Caki2 (cell line): ENCODE data around the gene ARMC5. TPM values are rescaled to one million over a fixed set of nuclear protein-coding genes. Genes with fewer than 3 reads are reported as not detected.
"Not testable (repeated sequence)": the region's sequence is repeated elsewhere in the genome, so short reads cannot be mapped to it uniquely, and the experiment has no call there.

ENCODE experiments used
- DNase-seq: peaks from one replicate; pipeline ENCODE4 v3.0.0-alpha.2; 2015; ENCODE audit warnings: low read depth
- in situ Hi-C: cut with HindIII; loops from 2 replicates; pipeline ENCODE4 v1.10.0; 2016; ENCODE audit warnings: low sequenced_read_pairs, low pct_unique_long_range_greater_than_20kb, mixed read lengths
- total RNA-seq: library from RNA; depleted of rRNA; stranded (reverse); fragments of >200 nt; shearing (Covaris generic); gene quantifications from 2 replicates; pipeline ENCODE4 v1.2.3, GENCODE V29; 2014; ENCODE audit warnings: low replicate concordance; rRNA removed

The ARMC5 gene, protein sequence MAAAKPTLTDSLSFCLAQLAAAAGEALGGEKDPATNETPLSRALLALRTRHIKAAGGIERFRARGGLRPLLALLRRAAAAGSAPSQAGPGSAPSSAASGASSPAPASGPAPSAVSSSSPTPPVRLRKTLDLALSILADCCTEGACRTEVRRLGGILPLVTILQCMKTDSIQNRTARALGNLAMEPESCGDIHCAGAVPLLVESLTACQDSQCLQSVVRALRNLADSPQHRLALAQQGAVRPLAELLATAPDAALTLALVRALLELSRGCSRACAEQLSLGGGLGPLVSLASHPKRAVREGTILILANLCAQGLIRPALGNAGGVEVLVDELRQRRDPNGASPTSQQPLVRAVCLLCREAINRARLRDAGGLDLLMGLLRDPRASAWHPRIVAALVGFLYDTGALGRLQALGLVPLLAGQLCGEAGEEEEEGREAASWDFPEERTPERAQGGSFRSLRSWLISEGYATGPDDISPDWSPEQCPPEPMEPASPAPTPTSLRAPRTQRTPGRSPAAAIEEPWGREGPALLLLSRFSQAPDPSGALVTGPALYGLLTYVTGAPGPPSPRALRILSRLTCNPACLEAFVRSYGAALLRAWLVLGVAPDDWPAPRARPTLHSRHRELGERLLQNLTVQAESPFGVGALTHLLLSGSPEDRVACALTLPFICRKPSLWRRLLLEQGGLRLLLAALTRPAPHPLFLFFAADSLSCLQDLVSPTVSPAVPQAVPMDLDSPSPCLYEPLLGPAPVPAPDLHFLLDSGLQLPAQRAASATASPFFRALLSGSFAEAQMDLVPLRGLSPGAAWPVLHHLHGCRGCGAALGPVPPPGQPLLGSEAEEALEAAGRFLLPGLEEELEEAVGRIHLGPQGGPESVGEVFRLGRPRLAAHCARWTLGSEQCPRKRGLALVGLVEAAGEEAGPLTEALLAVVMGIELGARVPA
- total RNA-seq: 19.3 and 22.5 TPM in 2 replicates

DNA sequence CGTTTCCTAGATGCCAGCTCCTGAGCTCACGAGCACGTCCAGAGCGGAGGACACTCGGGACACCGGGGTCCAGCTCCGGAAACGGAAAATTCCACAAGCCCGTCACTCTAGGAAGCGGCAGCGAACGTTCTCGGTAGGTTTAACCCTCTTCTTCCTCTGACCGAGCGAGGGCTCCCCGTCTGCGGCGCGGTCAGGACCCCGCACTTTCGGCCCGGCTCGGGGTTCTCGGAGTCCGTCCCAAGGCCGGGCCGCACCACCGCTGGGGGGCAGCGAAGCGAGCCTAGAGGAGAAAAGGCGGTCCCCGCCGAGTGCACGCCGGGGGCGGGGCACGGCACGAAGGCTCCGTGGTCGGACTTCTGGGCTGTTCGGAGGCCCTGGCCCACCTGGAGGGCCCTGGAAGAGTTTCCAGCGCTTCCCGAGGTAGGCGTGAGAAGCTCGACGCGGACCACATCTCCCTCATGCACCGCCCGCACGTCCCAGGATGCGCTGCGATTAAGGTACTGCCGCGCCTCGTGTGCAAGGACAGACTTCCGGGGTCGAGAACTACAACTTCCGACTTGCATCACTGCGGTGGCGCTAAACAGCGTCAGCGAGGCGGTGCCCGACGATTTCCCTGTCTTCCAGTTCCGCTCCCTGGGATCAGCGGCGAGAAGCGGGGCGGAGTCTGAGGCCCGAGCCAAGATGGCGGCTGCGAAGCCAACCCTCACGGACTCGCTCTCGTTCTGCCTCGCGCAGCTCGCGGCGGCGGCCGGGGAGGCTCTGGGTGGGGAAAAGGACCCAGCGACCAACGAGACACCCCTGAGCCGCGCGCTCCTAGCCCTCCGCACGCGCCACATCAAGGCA, at the start of gene ARMC5:
Gene ARMC5 (plus strand): TSS at position 658 of the 843 bp plus-strand sequence. CDS start 24 bp downstream, at position 682.
- in situ Hi-C loops: no loop called here
- DNase-seq: peak; percentile 98

DNA sequence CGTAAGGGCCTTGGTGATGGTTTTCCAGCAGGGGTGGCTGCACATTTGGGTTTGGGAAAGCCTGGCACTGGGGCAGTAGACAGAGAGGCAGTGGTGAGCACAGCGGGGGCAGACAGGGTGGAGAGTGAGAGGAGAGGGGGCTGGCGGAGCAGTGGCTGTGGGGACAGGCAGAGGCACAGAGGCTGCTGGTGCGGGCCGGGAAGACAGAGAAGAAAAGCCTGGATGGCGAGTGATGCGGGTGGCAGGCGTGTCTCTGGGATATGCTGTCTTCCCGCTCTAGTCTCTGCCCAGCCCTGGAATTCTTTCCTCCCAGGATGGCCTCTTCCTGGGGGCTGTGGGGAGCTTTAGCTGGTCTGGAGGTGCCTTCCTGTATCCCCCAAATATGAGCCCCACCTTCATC, 49.2 kb upstream of the ARMC5 start:
- in situ Hi-C loops: no loop called here
- DNase-seq: no peak

DNA sequence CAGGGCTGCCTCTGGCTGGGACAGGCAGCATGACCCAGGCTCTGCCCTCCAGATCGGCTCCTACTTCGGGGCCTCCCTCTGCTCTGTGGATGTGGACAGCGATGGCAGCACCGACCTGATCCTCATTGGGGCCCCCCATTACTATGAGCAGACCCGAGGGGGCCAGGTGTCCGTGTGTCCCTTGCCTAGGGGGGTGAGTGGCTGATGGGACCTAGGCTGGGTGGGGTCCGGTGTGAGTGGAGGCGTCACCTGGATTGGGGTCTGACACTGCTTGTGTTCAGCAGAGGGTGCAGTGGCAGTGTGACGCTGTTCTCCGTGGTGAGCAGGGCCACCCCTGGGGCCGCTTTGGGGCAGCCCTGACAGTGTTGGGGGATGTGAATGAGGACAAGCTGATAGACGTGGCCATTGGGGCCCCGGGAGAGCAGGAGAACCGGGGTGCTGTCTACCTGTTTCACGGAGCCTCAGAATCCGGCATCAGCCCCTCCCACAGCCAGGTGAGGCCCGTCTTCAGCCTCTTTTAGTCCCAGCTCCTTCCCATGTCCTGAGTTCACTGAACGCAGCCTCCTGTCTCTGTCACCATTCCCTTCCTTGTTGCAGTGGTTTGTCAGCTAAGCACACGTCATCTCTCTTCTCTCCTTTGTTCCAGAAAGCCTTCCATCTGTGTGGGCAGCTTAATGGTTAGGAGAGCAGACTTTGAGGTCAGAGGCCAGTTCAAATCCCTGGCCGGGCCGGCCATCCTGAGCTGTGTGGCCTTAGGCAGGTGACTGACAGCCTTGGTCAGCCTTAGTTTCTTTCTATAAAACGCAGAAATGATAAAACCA, 48.1 kb upstream of the ARMC5 start:
- DNase-seq: no peak
- in situ Hi-C loops: no loop called here

DNA sequence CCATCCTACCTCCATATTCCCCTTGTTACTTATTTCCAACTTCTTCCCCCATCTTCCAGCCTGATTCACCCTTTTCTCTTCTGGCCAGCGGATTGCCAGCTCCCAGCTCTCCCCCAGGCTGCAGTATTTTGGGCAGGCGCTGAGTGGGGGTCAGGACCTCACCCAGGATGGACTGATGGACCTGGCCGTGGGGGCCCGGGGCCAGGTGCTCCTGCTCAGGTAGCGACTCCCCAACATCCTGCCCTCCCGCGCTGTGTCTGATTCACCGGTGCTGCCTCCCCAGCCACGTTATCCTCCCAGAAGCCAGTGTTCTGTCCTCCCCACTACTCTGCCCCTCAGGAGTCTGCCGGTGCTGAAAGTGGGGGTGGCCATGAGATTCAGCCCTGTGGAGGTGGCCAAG, 46.6 kb upstream of the ARMC5 start:
- DNase-seq: no peak
- in situ Hi-C loops: no loop called here

DNA sequence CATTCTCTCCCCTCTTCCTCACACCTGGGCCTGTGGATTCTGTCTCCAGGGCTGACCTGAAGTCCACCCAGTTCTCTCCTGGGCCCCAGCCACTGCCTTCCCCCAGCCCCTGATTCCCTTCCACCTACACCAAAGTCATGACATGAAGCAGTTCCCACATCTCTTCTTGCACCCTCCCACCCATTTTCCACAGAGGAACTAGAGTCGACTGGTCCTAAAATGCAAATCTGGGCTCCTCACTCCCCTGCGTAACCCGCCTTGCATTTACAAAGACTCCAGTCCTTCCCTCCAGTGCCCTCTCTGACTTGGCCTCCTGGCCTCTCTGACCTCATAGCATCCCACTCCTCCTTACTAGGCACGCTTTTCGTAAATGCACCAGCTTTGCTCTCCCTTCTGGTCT, 45.9 kb upstream of the ARMC5 start:
- no peak for DNase-seq
- in situ Hi-C loops: no loop called here

DNA sequence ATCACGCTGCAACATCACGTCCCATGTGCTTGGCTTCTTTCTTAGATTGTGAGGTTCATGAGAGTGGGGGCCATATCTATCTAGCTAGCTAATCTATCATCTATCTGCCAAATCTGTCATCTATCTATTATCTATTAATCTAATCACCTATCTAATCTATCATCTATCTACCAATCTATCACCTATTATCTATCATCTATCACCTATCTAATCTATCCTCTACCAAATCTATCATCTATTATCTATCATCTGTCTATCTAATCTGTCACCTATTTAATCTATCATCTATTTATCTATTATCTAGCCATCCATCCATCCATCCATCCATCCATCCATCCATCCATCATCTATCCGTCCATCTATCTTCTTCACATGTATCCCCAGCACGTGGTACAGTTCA, 45.4 kb upstream of the ARMC5 start:
- DNase-seq: no peak
- in situ Hi-C loops: no loop called here

DNA sequence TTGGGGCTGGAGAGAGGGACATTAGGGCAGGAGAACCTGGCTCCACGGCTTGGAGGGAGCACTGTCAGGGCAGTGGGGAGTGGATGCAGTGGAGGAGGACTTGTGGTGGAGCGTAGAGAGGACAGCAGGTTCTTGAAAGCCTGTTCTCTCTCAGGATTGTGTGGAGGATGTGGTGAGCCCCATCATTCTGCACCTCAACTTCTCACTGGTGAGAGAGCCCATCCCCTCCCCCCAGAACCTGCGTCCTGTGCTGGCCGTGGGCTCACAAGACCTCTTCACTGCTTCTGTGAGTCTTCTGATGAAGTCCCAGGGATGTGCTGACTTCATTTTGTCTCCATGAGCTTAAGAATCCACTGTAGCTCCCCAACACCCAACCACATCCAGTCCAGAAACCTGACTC, 44.6 kb upstream of the ARMC5 start:
- DNase-seq: no peak
- in situ Hi-C loops: no loop called here

DNA sequence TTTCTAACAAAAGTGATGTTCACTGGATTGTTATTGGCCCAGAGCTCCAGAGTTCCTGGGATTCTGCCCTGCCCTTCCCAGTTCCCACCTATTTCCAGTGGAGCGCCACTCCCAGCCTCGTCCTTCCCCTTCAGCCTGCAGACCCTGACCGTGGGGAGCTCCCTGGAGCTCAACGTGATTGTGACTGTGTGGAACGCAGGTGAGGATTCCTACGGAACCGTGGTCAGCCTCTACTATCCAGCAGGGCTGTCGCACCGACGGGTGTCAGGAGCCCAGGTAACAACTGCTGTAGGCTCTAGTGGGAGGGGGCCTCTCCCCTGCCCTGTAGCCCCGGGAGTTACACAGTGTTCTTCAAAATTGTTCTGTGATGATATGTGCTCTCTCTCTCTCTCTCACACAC, 42.9 kb upstream of the ARMC5 start:
- in situ Hi-C loops: no loop called here

DNA sequence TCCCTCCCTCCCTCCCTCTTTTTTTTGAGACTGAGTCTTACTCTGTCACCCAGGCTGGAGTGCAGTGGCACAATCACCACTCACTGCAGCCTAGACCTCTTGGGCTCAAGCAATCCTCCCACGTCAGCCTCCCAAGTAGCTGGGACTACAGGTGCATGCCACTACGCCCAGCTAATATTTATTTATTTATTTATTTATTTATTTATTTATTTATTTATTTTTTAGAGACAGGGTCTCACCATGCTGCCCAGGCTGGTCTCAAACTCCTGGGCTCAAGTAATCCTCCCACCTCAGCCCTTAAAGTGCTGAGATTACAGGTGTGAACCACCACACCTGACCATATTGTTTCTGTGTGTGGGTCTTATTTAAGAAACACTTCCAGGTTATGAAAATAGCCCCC, 42.3 kb upstream of the ARMC5 start:
- in situ Hi-C loops, DNase-seq: not testable (repeated sequence)

More for the DNA sequence above, 42.9 kb upstream of the ARMC5 start:
- DNase-seq: no peak

DNA sequence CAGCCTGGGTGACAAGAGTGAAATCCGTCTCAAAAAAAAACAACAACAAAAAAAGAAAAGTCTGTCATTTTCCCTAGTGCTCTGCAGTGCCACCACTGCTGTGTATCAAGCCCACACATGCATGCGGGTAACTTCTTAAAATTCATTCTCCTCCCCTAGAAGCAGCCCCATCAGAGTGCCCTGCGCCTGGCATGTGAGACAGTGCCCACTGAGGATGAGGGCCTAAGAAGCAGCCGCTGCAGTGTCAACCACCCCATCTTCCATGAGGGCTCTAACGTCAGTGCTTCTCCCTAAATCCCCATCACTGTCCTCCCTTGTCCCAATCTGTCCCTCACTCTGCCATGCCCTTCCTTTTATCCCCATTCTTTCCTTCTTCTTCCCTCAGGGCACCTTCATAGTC, 41.4 kb upstream of the ARMC5 start:
- in situ Hi-C loops: no loop called here
- no peak for DNase-seq

DNA sequence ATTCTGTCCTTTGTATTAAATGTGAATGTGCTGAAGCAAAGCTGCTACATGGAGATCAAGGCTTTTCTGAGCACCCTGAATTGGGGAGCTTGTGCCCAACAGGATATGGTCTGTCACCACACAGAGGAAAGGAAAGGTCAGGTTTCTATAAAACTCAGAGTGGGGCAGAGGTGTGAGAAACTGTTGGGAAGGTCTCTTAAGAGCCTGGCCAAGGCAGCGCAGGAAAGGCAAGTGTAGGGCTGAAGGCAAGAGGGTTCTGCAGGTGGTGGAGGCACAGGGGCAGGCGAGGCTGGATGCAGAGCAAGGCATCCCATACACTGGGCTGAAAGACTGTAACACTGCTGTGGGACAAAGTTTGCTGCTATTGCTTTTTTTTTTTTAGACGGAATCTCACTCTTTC, 39.3 kb upstream of the ARMC5 start:
- in situ Hi-C loops: no loop called here
- no peak for DNase-seq

DNA sequence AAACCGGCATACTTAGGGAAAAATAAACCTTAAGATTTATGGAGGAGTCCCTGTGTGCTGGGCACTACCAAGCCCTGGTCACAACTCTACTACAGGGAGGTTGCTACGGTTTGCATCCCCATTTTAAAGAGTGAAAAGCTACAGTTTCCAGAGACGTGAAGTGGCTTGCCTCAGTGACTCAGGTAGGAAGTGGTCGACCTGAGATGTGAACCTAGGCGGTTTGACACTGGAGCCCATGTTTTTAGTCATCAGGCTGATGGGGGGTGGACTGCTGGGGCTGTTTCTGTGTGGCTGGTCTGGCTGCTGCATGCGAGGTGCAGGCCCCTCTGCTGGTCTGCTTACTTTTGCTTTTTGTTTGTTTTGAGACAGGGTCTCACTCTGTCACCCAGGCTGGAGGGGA, 37.7 kb upstream of the ARMC5 start:
- in situ Hi-C loops: no loop called here
- DNase-seq: no peak

DNA sequence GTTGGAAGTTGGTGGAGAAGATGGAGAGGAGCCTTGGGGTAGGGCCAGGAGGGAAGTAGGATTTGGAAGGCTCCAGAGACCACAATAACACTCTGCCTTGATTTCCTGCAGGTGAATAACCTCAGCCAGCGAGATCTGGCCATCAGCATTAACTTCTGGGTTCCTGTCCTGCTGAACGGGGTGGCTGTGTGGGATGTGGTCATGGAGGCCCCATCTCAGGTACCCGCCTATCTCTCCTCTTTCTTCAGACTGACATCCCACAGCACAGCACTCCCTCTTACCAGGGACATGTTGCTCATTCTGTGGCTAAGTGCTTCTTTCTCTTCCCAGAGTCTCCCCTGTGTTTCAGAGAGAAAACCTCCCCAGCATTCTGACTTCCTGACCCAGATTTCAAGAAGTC, 36.1 kb upstream of the ARMC5 start:
- in situ Hi-C loops: no loop called here

DNA sequence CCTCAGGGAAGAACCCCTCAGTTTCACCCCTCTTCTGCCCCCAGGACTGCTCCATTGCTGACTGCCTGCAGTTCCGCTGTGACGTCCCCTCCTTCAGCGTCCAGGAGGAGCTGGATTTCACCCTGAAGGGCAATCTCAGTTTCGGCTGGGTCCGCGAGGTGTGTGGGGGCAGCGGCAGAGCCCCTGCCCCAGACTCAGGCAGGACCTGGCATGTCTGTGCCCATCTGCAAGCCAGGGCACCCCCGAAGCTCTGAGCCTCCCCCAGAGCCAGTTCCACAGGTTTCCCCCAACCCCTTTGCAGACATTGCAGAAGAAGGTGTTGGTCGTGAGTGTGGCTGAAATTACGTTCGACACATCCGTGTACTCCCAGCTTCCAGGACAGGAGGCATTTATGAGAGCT, 35.5 kb upstream of the ARMC5 start:
- in situ Hi-C loops: no loop called here
- DNase-seq: no peak

More for the DNA sequence above, 36.1 kb upstream of the ARMC5 start:
- DNase-seq: no peak

DNA sequence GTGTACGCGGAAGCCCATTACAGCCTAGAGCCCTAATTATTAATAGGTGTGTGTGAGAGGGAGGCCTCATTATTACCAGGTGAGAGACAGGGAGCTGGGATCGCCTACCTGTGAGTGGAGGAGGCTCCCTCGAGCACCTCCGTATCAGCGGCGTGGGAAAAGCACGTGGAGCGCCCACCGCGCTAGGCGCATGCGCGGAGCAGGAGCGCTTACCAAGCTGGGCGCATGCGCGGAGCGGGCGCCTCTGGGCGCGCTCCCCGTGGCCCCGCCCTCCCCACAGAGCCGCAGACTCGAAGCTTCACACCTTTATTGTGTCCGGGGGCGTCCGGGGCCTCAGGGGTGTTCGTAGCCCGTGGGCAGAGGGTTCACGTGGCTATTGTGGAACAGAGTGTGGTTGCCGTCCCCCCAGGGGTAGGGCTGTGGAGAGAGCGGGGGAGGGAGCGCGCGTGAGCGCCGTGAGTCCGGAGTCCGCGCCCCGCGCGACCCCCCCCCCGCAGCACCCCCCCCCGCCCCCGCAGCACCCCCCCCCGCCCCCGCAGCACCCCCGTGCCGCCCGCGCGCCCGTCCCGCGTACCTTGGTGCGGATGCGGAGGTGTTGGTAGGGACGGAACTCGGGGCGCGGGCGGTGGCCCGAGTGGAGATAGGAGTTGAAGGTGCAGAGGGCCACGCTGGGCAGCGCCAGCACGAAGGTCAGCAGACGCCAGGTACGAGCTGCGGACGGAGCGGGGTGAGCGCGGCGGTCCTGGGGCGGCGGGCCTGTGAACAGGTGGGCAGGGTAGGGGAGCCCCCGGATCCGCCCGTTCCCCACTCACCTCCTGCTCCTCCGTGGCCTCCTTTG, 31.6 kb upstream of the ARMC5 start:
- peak; percentile 59 for DNase-seq
- in situ Hi-C loops: no loop called here

DNA sequence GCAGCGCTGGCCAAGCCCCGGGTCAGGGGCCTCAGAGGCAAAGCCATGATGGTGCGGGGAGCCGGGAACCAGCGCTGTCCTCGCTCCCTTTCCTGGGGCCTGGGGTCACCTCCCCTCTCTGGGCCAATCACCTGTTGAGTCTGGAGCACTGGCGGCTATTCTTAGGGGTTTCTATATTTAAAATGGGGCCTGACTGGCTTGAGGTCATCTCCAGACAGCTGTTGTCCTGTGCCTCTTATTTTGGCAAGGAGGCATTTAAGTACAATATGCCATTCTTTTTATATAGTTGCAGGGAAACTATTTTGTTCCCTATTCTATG, 31.1 kb upstream of the ARMC5 start, which contains the start of gene COX6A2:
Gene COX6A2 (minus strand): TSS at position 82 of the 319 bp plus-strand sequence. CDS start 35 bp downstream, at position 47.
- no peak for DNase-seq
- in situ Hi-C loops: no loop called here
